K562 (cell line): ENCODE measurements around the gene PTPRU. TPM values are rescaled to one million over a fixed set of nuclear protein-coding genes. Genes with fewer than 3 reads are reported as not detected.

Source experiments
- ASH1L ChIP-seq: fragments of 450-650 bp; IDR thresholded peaks from 2 replicates; pipeline ENCODE4 v1.6.1; 2018; ENCODE audit warnings: borderline replicate concordance, mild to moderate bottlenecking, low read depth; ENCODE audit not compliant: partially characterized antibody
- CTBP1 ChIP-seq: fragments of 450-650 bp; IDR thresholded peaks from 2 replicates; pipeline ENCODE4 v1.6.1; 2016; ENCODE audit warnings: borderline replicate concordance
- PHF8 ChIP-seq: fragments of 200-600 bp; sonication (generic); IDR thresholded peaks from 2 replicates; pipeline ENCODE4 v1.6.1; 2012; ENCODE audit warnings: mixed run types, mild to moderate bottlenecking, inconsistent platforms, low read length, moderate library complexity, borderline replicate concordance
- RBFOX2 ChIP-seq: fragments of 200-400 bp; formaldehyde crosslinking; IDR thresholded peaks from 2 replicates; pipeline ENCODE4 v1.6.1; 2017; ENCODE audit warnings: low read depth, mild to moderate bottlenecking, low read length, moderate library complexity
- SIN3A ChIP-seq, 2 experiments: fragments of 150-350 bp in 1 of 2; IDR thresholded peaks; 2 replicates each; pipeline ENCODE4 v1.6.1; 2011 to 2016; ENCODE audit warnings: borderline replicate concordance in 2 of 2, low read depth in 2 of 2, low read length in 2 of 2, mild to moderate bottlenecking in 2 of 2, moderate library complexity in 2 of 2; ENCODE audit not compliant: control insufficient read depth in 1 of 2
- SPI1 ChIP-seq: IDR thresholded peaks from 2 replicates; pipeline ENCODE4 v1.6.1; 2011; ENCODE audit warnings: low read depth, low read length, control low read depth, borderline replicate concordance
- VEZF1 ChIP-seq: fragments of 200-800 bp; sonication (Bioruptor generic); IDR thresholded peaks from 2 replicates; pipeline ENCODE4 v1.6.1; 2017; ENCODE audit warnings: missing genetic modification characterization, missing compliant biosample characterization
- ZNF23 ChIP-seq: fragments of 250-450 bp; sonication (Bioruptor Pico); IDR thresholded peaks from 2 replicates; pipeline ENCODE4 v1.4.0; 2020; ENCODE audit warnings: mild to moderate bottlenecking
- ZNF766 ChIP-seq: fragments of 200-800 bp; sonication (Bioruptor generic); conservative IDR thresholded peaks from 2 replicates; pipeline ENCODE4 v1.6.1; 2016; ENCODE audit warnings: missing genetic modification characterization, missing compliant biosample characterization
- polyA plus RNA-seq, 8 experiments: library from polyadenylated mRNA; depleted of rRNA in 4 of 8; stranded (reverse) in 5 of 8; unstranded in 3 of 8; fragments of >200 nt; fragmentation: Nextera tagmentation in 2 of 8; fragmentation: Illumina TruSeq in 1 of 8; extraction: Ambion mirVana in 2 of 8; extraction: Trizol in 1 of 8; gene quantifications; 2 replicates each; pipeline versions ENCODE4 v1.2.1 to v1.2.3, GENCODE V29; 2011 to 2014; ENCODE audit warnings: inconsistent platforms in 1 of 8, missing spikeins in 1 of 8
- total RNA-seq, 7 experiments: library from RNA; depleted of rRNA in 6 of 7; stranded (reverse); fragments of >200 nt in 6 of 7; fragmentation: Illumina TruSeq in 2 of 7; extraction: Trizol in 2 of 7; gene quantifications; 2 replicates each; pipeline versions ENCODE4 v1.2.1 to v1.2.3, GENCODE V29; 2011 to 2021; ENCODE audit warnings: low replicate concordance in 1 of 7
- TF ChIP-seq, protein P1 (sequence below): sonication (generic); formaldehyde crosslinking; IDR thresholded peaks from 2 replicates; pipeline ENCODE4 v1.8.0; 2023; ENCODE audit warnings: missing genetic modification reagents, mild to moderate bottlenecking, borderline replicate concordance

Gene PTPRU
- total and polyA plus RNA-seq, 9 of the 15 experiments (the other 6 are each of a cell fraction or from before 2014, with no cell fraction given): 0.01 to 2.9 (median 1.0) TPM

DNA sequence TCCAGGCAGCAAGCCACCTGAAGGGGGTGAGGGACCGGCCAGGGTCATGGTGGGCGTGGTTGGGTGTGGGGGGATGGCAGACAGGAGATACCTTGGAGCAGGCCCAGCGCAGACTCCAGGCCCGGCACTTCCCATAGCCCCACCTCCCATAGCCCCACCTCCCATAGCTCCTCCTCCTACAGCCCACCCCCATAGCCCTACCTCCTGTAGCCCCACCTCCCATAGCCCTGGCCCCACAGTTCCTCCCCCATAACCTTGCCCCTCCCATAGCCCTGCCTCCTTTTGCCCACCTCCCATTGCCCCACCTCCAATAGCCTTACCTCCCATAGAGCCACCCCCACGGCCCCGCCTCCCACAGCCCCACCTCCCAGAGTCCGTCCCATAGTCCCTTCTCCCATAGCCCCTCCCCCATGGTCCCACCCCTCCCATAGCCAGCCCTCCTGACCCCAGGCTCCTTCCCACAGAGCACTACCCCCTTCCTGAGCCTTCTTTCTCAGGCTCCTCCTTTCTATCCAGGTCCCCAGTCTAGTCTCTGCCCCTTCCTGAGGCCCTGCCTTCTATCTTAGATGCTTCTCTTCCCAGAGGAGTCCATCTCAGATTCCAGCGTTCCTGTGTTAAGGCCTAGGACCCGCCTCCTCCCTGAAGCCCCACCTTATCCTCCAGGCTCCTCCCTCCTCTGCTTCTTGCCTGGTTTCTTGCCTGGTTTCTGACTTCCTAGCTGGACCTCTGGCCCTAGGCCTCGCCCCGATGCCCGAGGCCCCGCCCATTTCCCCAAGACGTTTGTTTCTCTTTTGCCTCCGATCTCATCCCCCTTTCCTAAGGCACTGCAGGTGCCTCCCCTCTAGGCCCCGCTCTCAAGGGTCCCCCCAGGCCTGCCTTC lies 46.8 kb downstream of the PTPRU start (continued):
- TF ChIP-seq, protein P1, sequence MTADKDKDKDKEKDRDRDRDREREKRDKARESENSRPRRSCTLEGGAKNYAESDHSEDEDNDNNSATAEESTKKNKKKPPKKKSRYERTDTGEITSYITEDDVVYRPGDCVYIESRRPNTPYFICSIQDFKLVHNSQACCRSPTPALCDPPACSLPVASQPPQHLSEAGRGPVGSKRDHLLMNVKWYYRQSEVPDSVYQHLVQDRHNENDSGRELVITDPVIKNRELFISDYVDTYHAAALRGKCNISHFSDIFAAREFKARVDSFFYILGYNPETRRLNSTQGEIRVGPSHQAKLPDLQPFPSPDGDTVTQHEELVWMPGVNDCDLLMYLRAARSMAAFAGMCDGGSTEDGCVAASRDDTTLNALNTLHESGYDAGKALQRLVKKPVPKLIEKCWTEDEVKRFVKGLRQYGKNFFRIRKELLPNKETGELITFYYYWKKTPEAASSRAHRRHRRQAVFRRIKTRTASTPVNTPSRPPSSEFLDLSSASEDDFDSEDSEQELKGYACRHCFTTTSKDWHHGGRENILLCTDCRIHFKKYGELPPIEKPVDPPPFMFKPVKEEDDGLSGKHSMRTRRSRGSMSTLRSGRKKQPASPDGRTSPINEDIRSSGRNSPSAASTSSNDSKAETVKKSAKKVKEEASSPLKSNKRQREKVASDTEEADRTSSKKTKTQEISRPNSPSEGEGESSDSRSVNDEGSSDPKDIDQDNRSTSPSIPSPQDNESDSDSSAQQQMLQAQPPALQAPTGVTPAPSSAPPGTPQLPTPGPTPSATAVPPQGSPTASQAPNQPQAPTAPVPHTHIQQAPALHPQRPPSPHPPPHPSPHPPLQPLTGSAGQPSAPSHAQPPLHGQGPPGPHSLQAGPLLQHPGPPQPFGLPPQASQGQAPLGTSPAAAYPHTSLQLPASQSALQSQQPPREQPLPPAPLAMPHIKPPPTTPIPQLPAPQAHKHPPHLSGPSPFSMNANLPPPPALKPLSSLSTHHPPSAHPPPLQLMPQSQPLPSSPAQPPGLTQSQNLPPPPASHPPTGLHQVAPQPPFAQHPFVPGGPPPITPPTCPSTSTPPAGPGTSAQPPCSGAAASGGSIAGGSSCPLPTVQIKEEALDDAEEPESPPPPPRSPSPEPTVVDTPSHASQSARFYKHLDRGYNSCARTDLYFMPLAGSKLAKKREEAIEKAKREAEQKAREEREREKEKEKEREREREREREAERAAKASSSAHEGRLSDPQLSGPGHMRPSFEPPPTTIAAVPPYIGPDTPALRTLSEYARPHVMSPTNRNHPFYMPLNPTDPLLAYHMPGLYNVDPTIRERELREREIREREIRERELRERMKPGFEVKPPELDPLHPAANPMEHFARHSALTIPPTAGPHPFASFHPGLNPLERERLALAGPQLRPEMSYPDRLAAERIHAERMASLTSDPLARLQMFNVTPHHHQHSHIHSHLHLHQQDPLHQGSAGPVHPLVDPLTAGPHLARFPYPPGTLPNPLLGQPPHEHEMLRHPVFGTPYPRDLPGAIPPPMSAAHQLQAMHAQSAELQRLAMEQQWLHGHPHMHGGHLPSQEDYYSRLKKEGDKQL (CRISPR knock-in tag): no peak
- TF ChIP-seq ZNF23 (CRISPR knock-in tag): no peak
- TF ChIP-seq CTBP1: peak; percentile 37; the same call in 1 of the 2 replicates
- TF ChIP-seq ZNF766 (CRISPR knock-in tag): peak; percentile 93; the same call in 1 of the 2 replicates
- no peak for TF ChIP-seq ASH1L
- 0 out of 2 replicates have a peak, but pooled peaks have one; percentile 8 for TF ChIP-seq RBFOX2
- peak; percentile 76 for TF ChIP-seq SPI1
- 0 out of 4 replicates have a peak, but pooled peaks of 1 of the 2 experiments have one; percentile 36 for TF ChIP-seq SIN3A (IDR thresholded peaks at IDR 0.05; ENCODE audit: borderline replicate concordance in 2 of 2, control insufficient read depth in 1 of 2, low read depth in 2 of 2, low read length in 2 of 2)
- peak; percentile 37; the same call in 1 of the 2 replicates for TF ChIP-seq PHF8
- TF ChIP-seq VEZF1: peak; percentile 85
